Activated CD4-positive, alpha-beta T cell treated with anti-CD3 and anti-CD28 coated beads, Interleukin-10, Interleukin-2, amounts not matched to agents 100 ng/mL and 50 ng/mL, durations not matched to agents 16 hours and 8 hours (primary cell): ENCODE measurements around the gene NELFA.
"Not testable (repeated sequence)": the region's sequence is repeated elsewhere in the genome, so short reads cannot be mapped to it uniquely, and the experiment has no call there.

ENCODE experiments used
- DNase-seq: peaks from one replicate; pipeline ENCODE4 v3.0.0-alpha.2; 2020

NELFA gene

DNA sequence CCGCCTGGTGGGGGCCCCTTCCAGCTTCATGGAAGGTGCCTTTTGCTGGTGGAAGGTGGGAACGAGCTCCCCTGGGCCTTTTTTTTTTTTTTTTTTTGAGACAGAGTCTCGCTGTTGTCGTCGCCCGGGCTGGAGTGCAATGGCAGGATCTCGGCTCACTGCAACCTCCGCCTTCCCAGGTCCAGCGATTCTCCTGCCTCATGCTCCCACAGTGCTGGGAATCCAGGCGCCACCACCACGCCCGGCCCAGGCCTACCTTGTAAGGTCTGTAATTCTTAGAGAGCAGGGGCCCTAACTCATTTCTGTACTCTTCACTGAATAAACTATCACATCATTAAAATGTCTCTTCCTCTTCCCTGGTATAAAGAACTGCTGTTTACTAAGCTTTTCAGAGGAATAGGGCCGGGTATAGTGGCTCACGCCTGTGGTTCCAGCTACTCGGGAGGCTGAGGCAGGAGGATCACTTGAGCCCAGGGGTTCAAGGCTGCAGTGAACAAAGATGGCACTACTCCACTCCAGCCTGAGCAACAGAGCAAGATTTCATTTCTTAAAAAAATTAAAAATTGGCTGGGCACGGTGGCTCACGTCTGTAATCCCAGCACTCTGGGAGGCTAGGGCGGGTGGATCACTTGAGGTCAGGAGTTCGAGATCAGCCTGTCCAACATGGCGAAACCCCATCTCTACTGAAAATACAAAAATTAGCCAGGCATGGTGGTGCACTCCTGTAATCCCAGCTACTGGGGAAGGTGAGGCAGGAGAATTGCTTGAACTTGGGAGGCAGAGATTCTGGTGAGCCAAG lies 14.9 kb downstream of the NELFA start:
- not testable (repeated sequence) for DNase-seq

DNA sequence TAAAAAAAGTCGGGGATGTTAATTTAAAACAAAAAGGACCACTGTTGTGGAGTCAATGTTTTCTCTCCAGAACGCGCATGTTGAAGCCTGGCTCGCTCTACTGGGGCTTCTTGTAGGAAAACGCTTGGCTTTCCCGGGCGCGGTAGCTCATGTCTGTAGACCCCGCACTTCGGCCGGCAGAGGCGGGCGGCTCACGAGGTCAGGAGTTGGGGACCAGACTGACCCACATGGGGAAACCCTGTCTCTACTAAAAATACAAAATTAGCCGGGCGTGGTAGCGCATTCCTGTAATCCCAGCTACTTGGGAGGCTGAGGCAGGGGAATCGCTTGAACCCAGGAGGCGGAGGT lies 15.6 kb downstream of the NELFA start:
- DNase-seq, result no peak

DNA sequence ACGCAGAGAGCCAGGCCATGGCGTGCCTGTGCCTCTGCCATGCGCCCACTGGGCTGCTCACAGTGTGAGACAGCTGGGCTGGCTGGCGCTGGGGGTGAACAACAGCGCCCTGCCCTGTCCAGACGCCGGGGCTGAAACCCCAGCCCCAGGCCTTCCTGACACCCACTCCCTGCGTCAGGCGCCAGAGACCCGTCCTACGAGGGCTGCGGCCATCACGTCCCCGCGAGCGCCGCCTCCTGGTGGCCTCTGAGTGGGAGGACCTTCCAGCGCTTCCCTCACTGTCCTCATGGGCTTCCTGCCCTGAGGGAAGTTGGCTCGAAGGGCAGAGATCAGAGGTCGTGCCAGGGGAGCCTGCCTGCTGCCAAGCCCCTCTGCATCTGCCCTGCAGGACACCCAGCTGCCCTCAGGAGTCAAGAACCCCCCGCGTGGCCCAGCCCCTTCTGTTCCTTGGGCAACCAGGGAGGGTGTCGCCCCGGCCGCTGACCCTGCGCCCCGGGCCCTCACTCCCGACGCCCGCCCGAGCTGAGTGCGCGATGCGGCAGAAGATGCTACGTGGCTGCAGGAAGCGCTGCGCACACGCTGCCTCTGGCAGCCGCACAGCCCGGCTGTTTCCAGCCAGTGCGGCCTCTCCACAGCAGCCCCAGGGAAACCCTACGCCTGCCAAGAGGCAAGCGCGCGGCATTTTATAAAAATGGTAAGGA lies 16.2 kb downstream of the NELFA start:
- no peak for DNase-seq

DNA sequence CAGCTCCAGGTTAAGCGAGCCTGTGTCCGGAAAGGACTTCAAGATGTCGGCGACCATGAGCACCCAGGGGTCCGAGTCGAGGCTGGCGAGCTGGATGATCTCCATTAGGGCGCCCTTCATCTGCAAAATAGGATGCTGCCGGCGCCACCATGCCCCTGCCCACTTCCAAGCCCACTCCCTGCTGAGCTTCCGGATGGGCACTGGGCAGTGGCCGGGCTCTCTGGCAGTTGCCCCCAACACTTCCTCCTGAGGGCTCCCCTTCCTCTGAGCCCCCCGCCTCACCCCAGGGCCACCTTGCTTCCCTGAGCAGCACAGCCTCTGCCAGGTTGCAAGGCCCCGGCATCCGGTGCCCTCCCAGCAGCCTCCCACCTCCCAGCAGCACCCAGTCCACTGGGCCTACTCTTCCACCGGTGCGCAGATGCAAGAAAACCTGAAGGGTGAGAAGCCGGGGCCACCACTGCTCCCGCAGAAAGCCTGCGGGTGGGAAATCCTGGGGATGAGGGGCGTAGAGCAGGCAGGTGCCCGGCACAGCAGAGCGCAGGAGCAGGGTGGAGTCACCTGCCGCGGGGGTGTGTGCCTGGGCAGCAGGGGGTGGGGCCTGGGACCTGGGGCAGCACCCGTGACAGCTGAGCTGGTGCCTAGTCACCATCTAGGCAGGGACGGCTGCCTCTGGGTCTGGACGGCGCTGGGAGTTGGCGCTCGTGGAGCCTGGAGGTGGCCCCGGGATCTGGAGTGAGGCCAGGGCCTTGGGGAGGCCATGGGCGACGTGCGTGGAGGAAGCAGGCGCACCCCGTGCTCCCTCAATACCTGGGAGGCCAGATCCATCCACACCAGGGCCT lies 17.0 kb downstream of the NELFA start:
- DNase-seq, result no peak

DNA sequence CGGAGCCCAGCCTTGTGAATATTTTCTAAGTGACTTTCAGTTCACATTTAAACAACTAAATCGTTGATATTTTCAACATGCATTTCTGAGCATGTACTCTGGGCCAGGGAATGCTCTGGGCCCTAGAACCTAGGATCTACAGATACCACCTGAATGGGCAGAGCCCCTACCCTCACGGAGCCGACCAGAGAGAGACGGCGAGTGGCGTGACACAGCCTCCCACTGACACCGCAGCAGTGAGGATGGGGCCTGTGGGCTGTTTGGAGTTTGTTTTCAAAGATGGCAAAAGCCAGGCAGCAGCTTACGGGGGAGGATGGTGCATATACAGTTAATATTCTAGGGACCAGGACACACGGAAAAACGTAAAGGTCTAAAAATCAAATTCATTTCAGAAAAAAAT lies 17.7 kb downstream of the NELFA start:
- no peak for DNase-seq

DNA sequence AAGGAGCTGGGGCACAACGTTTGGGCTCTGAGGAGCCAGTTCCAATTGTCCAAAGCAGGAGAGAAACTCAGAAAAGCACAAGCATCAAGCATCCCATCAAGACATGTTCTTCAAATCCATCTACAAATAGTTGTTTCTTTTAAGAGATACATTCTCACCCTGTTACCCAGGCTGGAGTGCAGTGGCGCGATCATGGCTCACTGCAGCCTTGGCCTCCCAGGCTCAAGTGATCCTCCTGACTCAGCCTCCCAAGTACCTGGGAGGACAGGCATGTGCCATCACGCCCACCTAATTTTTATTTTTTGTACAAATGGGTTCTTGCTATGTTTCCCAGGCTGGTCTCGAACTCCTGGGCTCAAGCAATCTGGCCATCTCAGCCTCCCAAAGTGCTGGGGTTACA lies 18.1 kb downstream of the NELFA start:
- no peak for DNase-seq

DNA sequence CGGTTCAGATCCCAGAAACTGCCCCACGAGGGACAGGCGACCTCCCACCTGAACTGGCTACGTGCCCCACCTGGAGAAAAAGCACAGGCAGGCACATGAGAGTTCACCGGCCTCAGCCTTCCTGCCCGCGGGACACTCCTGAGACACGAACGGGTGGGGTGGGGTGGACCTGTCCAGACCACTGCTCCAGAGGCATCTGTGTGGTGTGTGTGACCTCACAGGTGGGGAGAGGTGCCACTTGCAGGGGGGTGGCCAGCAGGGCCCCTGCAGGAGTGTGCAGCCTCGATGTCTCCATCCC lies 18.5 kb downstream of the NELFA start:
- DNase-seq, result no peak

DNA sequence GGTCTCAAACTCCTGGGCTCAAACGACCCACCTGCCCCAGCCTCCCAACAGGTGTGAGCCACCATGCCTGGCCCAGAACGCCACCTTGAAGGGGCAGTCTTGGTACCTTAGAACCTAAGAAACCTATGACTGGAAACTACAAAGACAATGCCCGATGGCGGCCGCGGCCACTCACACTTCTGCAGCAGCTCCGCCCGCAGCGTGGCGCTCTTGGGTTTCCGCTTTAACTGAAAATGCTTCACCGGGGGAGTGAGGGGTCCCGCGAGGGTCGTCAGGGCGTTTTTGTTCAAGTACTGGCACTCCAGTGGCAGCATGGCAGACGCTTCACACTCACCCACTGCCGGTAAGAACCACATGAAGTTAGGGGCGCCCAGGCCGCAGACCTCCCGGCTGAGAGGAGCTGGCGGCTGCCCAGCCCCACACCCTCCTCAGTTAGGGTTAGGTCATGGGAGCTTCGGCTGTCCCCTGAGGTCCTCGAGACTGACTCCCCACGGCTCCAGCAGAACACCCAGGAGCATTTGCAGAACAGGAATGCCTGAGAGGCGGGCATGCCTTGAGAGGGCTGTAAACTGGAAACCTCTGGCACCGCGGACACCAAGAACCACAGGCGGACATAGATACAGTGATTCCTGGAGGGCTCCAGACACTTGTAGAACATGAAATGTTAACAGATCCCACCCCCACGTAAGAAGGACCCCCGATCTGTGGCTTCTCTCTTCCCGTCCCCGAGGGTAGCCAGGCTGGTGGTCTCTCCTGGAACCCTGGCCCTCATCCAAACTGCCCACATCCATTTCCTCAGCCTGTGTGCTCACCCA lies 19.0 kb downstream of the NELFA start:
- DNase-seq, result no peak

DNA sequence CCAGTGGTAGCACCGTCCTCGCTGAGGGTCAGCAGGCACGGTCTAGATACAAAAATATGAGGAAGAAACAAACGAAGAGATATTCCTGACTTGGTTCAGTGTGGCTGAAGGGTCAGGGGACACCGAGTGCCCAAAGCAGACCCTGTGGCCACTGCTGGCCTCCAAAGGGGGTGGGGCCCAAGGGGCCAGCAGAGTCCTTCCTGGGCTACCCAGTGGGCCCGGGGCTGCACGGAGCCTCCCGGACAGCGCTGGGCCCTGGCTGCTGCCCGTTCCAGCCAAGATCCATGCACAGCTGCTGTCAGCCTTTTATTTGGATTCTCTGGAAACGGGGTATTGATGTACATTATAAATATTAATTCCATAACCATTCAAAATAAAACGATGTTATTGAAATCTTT lies 20.4 kb downstream of the NELFA start:
- no peak for DNase-seq

DNA sequence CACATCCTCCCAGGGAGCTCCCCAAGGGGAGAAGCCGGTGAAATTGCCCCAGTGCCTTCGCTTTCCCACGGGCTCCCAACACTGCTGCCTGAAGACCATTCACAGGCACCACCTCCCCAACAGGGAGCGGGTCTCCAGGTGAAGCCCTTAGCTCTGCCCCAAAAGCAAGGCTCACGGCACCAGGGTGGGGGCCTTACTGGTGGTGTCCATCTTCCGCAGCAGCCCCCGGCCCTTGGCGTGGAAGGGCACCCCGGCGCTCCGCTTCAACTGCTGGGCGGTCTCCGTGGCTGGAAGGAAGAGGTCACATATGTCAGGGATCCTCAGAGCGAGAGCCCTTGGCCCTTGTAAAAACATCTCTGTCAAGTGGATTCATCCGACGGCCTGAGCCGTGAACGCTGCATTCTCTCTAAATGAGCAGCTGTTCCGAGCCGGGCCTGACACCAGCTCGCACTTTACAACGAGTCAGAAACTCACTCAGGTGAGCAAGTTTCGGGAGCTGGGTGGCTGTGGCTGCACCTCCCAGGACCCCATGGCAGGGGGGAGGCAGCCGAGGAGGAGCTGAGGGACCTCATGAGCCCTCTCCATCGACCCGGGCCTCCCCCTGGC lies 20.9 kb downstream of the NELFA start:
- no peak for DNase-seq

DNA sequence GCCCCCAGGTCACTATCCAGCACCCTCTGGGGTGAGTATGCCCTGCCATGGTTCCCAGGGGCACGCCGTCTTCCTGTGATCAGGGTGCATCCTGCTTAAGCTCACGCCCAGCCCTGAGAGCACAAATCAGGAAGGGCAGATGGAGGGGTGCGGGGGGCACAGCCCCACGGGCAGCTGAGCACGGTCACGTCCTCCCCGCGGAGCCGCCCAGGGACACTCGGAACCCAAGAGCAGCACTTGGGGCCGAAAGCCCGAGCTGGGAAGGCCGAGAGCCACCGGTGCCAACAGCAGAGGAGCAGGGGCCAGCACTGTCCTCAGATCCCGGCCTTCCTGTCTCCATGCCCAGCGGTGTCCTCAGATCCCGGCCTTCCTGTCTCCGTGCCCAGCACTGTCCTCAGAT lies 21.5 kb downstream of the NELFA start:
- DNase-seq, result no peak

DNA sequence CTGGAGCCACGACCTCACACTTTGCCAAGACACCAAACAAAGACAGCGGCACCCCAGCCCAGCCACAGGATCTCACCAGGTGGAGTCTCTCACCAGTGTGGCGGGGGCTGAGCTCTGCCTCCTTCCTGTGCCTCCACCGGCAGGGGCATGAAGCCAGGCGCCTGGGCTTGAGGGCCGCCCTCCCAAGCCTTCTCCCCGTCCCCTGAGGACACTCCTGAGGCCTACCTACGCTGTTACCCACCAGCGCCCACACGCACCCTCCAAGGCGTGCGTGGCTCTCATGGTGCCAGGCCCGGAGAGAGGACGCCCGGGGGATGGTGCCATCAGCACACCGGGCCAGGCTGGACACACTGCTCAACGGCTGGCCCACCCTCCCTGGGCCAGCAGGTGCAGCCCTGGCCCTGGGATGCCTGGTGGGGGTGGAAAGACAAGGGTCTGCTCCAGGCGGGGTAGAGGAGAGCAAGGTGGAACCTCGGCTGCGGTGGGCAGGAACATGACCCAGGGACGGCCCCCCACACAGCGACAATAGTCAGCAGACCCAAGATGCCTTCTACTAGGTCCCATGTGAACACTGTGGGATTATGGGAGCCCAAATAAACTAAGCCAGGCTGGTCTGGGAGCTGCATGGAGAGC lies 22.1 kb downstream of the NELFA start:
- no peak for DNase-seq

DNA sequence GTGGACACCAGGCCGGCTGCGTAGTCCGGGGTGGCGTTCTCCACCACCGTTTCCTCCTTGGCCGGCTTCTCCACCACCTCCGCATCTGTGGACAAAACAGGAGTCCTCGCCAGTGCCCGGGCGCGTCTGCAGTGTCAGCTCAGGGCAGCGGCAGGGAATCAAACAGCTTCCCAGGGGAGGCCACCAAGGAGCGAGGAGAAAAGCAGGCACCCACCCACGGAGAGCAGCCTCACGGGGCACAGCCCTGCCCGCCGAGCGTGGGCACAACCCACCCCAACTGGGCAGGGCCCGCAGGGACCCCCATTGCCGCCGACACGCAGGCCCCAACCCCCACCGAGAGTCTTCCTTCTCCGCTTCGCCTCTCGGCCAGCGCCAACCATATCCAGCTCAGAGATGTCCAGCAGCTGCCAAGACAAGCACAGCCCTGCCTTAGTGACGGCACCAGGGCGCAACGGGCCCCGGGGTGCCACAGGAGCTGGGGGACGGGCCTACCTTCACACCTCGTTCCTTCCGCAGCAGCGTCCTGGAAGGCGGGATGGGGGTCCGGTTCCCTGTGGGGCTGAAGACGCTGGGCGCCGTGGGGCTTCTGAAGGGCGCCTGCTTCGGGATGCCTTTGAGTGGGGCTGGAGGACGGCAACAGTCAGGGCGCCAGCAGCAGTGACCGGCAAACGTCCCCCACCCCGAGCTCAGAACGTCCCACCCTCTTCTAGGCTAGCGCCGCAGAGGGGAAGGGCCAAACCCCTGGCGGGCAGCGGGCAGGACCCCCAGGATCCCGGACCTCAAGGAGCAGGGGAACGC lies 22.8 kb downstream of the NELFA start:
- DNase-seq, result no peak

DNA sequence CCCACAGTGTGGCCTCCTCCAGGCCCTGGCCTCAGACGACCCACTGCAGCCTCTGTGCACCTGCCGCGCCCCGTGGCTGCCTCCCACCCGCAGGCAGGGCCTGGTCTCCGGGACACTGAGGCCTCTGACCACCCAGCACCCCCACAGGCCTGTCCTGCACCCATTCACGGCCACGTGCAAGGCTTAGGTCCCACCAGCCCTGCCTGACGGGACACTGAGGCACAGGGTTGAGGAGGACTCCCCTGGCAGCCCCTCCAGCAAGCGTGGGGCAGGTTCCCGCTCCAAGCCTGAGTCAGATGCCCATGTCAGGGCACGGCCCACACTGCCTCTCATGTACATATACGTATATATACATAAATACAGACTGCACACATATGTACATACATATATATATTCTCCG lies 23.5 kb downstream of the NELFA start:
- no peak for DNase-seq

DNA sequence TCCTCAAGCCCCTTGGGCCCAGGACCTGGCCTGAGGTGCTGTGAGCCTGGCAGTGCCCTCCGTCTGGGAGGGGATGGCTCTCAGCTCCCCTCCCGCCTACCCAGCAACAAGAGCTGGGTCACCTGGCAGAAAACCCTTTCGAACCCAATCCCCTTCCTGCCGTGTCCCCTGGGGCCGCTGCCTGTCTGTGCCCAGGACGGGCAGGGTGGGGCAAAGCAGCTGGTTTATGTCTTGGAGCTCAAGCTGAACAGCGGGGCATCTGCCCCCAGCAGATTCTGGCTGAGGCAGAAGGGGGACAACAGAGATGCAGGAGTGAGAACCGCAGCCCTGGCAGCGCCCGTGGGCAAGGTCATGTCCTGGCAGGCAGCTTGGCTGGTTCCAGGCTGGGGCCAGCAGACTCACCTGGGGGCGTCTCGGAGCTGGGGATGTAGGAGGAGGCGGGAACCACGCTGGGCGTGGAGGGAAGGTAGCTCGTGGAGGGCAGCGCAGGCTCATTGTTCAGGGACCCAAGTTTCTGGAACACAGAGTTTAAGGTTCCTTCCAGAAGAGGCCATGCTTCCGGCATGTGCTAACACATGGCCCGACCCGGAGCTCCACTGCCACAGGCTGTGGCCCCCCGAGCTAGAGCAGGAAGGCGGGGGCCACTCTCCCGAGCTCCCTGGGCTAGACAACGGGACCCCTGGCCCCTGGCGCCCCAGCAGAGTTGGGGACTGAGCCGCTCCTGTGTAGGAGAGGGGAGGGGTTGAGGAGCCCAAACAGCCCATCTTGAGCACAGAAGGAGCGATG lies 24.2 kb downstream of the NELFA start:
- no peak for DNase-seq

DNA sequence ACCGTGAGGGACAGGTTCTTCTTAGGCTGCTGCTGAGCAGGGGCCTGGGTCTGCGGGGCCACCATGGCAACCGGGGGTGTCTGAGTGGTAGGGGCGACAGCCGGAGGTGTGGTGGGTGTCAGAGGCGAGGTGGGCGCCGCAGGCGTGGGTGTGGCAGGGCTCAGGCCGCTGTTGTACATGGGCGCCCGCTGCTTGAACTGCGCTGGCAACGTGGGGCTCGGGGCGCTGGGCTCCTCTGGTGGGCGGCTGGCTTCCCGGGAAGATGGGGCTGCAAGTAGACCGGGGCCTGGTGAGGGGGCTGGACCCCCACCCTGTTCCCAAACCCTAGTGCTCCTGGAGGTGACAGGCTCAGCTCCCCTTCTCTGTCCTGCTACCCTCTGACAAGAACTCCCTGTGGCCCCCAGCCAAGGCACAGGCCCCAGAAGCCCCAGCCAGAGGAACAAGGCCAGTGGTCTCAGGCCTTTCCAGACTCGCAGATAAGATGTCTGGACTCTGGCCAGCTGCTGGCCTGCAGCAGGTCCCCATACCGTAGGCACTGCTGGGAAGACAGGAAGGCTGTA lies 24.8 kb downstream of the NELFA start:
- no peak for DNase-seq

DNA sequence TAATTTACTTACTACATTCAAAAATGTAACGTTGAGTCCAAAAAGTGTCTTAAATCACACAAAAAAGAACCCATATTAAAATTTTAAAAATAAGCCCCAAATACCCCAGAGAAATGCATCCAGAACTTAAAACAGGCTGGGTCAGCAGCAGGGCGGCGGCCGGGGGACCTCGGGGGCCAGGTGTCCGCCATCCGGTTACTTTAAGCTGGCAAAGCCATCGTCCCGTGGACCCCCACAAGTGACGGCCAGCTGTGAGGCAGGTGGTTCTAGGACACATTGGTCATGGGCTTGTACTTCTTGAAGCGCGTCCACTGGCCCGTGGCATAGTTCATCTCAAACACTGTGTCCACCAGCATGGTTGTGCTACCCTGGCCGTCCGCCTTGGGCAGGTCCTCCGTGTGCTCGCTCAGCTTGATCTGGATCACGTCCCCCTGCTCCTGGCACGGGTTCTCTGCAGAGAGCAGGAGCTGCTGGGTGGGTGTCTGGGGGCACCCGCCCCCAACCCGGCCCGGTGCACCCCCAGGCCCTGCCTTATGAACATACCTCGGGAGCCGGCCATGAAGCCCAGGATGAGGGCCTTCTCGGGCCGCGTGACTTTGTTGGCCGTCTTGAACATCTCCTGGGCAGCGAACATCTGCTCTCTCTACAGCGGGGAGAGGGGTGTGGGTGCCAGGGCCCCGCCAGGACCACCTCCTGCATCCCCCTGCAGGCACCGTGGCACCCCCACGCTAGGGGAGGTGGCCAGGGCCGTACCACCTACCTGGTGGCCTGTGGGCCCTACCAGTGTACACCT lies 25.5 kb downstream of the NELFA start:
- DNase-seq, result no peak

DNA sequence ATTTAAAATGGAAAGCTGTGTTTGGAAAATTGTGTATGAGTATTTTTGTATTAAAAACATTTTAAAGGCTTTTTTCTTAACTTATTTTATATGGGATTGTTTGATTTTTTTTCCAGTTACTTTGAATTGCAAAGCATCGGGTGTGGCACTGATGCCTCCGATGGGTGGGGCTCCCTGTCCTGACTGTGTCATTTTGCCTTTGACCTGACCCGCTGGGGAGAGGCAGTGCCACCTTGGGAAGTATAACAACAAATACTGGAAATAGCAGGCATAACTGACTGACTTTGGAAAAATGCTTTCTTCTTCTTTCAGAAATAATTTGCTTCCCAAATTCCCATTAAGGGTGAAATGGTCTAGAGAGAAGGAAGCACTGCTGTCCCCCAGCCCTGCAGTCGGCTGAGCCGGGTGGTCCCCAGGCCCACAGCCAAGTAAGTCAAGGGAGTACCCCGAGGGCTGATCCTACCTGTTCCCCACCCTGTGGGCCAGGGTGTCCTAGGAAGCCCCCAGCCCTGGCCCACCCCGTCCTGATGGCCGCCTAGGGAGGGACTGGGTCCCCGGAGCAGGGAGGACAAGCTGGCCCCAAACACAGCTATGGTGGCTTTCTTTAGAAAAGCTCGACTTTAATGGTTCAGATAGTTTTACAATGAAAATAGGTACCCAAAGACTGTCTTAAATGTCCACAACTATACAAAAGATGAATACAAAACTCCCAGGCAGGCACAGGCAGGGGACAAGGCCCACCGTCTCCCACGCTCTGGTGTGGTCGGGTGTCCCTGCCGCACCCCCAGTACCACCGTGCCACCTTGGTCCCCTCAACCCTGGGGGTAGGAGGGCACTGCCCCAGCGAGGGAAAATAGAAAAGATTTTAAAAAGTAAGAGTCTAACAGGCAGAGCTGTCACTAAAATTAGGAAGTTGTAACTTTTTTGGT lies 26.4 kb downstream of the NELFA start:
- no peak for DNase-seq
